OCI-LY1 (cell line): ENCODE data around the gene TBC1D5.

Source experiments
- H2AFZ ChIP-seq: fragments of 200-600 bp; sonication (generic), shearing (Covaris generic); 2 replicates; pipeline ENCODE4 v1.6.0; 2014; ENCODE audit warnings: antibody characterized with exemption, mild to moderate bottlenecking, low read length
- H3F3A ChIP-seq: fragments of 200-600 bp; sonication (generic), shearing (Covaris generic); 2 replicates; pipeline ENCODE4 v1.6.0; 2014; ENCODE audit warnings: mild to moderate bottlenecking, antibody characterized with exemption, low read length, moderate library complexity; ENCODE audit not compliant: insufficient read depth
- H3K27ac ChIP-seq: fragments of 200-600 bp; sonication (generic); 2 replicates; pipeline ENCODE4 v1.5.1; 2014; ENCODE audit warnings: low read length, mixed run types, mild to moderate bottlenecking, low read depth; ENCODE audit not compliant: poor library complexity, severe bottlenecking
- H3K27me3 ChIP-seq: fragments of 200-600 bp; sonication (generic); 2 replicates; pipeline ENCODE4 v1.6.0; 2014; ENCODE audit warnings: antibody characterized with exemption, mild to moderate bottlenecking, low read length, moderate library complexity; ENCODE audit not compliant: insufficient read depth
- H3K36me3 ChIP-seq: fragments of 200-600 bp; sonication (generic); 2 replicates; pipeline ENCODE4 v1.6.1; 2014; ENCODE audit warnings: mild to moderate bottlenecking, antibody characterized with exemption, low read length, moderate library complexity, mixed read lengths; ENCODE audit not compliant: insufficient read depth
- H3K4me1 ChIP-seq: fragments of 200-600 bp; sonication (generic); 2 replicates; pipeline ENCODE4 v1.5.1; 2014; ENCODE audit warnings: mild to moderate bottlenecking, low read length, moderate library complexity; ENCODE audit not compliant: insufficient read depth, severe bottlenecking
- H3K4me2 ChIP-seq: fragments of 200-600 bp; sonication (generic), shearing (Covaris generic); 2 replicates; pipeline ENCODE4 v1.6.1; 2014; ENCODE audit warnings: low read length
- H3K4me3 ChIP-seq: fragments of 200-600 bp; sonication (generic); 2 replicates; pipeline ENCODE4 v1.5.1; 2014; ENCODE audit warnings: low read length, low read depth, mild to moderate bottlenecking, mixed read lengths; ENCODE audit not compliant: poor library complexity, severe bottlenecking
- H3K79me2 ChIP-seq: fragments of 200-600 bp; shearing (Covaris generic); 2 replicates; pipeline ENCODE4 v1.6.1; 2016; ENCODE audit warnings: mixed run types, low read length, mixed read lengths; ENCODE audit not compliant: insufficient read depth
- H3K9ac ChIP-seq: fragments of 200-600 bp; sonication (generic), shearing (Covaris generic); 2 replicates; pipeline ENCODE4 v1.6.1; 2014; ENCODE audit warnings: mild to moderate bottlenecking, low read length, mixed read lengths
- H3K9me2 ChIP-seq: fragments of 200-600 bp; sonication (generic), shearing (Covaris generic); 2 replicates; pipeline ENCODE4 v1.6.1; 2014; ENCODE audit warnings: low read depth, mild to moderate bottlenecking, low read length, mixed read lengths
- H3K9me3 ChIP-seq: fragments of 200-600 bp; shearing (Covaris generic); 2 replicates; pipeline ENCODE4 v1.6.1; 2014; ENCODE audit warnings: low read length, mixed read lengths
- H4K20me1 ChIP-seq: fragments of 200-600 bp; sonication (generic), shearing (Covaris generic); 2 replicates; pipeline ENCODE4 v1.6.0; 2016; ENCODE audit warnings: mild to moderate bottlenecking, low read length; ENCODE audit not compliant: insufficient read depth
- CTCF ChIP-seq: fragments of 200-600 bp; sonication (generic), shearing (Covaris generic); IDR thresholded peaks from 2 replicates; pipeline ENCODE4 v1.5.1; 2017; ENCODE audit warnings: mild to moderate bottlenecking, antibody characterized with exemption, low read length, moderate library complexity, mixed read lengths
- EZH2 ChIP-seq: fragments of 200-600 bp; sonication (generic), shearing (Covaris generic); IDR thresholded peaks from 2 replicates; pipeline ENCODE4 v1.8.0; 2017; ENCODE audit warnings: borderline replicate concordance, mixed run types, mild to moderate bottlenecking, antibody characterized with exemption, low read length, moderate library complexity, mixed read lengths

The TBC1D5 gene

DNA sequence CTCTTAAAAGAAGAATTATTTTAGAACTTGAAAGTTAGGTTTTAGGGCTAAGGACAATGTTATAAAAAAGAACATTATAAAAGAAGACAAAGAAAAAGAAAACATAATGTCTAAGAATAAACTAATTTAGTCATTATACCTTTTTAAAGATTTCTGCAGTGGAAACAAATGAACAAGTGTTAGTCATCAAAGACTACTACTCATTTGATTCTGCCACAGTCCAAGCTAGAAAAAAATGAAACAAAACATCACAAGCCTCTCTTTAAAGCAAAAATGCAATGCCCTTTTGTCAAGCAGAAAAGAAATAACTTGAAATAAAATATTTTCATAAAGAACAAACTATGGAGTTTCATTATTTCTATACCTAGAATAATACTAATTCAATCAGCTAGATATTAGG lies 102.0 kb downstream of the TBC1D5 start:
- no peak overlapping the region for H3K27ac ChIP-seq
- H3K9me3 ChIP-seq: no peaks in the 10 kb centered on the region
- no peaks in the 10 kb centered on the region for H3K27me3 ChIP-seq
- H3K4me1 ChIP-seq: no peaks in the 10 kb centered on the region
- no peaks in the 10 kb centered on the region for H4K20me1 ChIP-seq
- no peak overlapping the region for H3K9ac ChIP-seq
- H3K4me2 ChIP-seq: no peak overlapping the region
- H3K36me3 ChIP-seq: no peaks in the 10 kb centered on the region
- 0 out of 2 replicates have a peak, but pooled peaks cover 15% of the 10 kb centered on the region for H3K79me2 ChIP-seq
- H3K4me3 ChIP-seq: no peak overlapping the region
- H3F3A ChIP-seq: no peaks in the 10 kb centered on the region
- H3K9me2 ChIP-seq: no peaks in the 10 kb centered on the region
- no peak for TF ChIP-seq CTCF
- no peak for TF ChIP-seq EZH2
- H2AFZ ChIP-seq: no peak overlapping the region

GRCh38 chr3:17639765-17640164 lies 102.7 kb downstream of the TBC1D5 start:
- Histone ChIP-seq H3K4me3 (no peak overlapping the region), H3K79me2 (0 out of 2 replicates have a peak, but pooled peaks cover 15% of the 10 kb centered on the region), H3K9me3 (no peaks in the 10 kb centered on the region), H3K9ac (no peak overlapping the region), H3K36me3 (no peaks in the 10 kb centered on the region), H4K20me1 (no peaks in the 10 kb centered on the region), H3K27ac (no peak overlapping the region), H3K4me1 (no peaks in the 10 kb centered on the region), H3K4me2 (no peak overlapping the region), H3K27me3 (no peaks in the 10 kb centered on the region), H3K9me2 (no peaks in the 10 kb centered on the region), H2AFZ (no peak overlapping the region), H3F3A (no peaks in the 10 kb centered on the region)
- TF ChIP-seq CTCF (no peak), EZH2 (no peak)

GRCh38 chr3:17639257-17639656 lies 103.2 kb downstream of the TBC1D5 start:
- Histone ChIP-seq H3K9me3 (no peaks in the 10 kb centered on the region), H2AFZ (no peak overlapping the region), H3K4me3 (no peak overlapping the region), H3K36me3 (no peaks in the 10 kb centered on the region), H3K9ac (no peak overlapping the region), H3K9me2 (no peaks in the 10 kb centered on the region), H3K27ac (no peak overlapping the region), H4K20me1 (no peaks in the 10 kb centered on the region), H3K27me3 (no peaks in the 10 kb centered on the region), H3K79me2 (0 out of 2 replicates have a peak, but pooled peaks cover 15% of the 10 kb centered on the region), H3K4me2 (no peak overlapping the region), H3K4me1 (no peaks in the 10 kb centered on the region), H3F3A (no peaks in the 10 kb centered on the region)
- TF ChIP-seq EZH2: no peak
- TF ChIP-seq CTCF: no peak
